GM12801 (cell line): ENCODE data around the gene KRT76.

Experiments
- TF ChIP-seq, protein P1 (sequence below): IDR thresholded peaks from one replicate; pipeline ENCODE4 v1.5.1; 2011; ENCODE audit warnings: control low read depth; ENCODE audit not compliant: insufficient read length; ENCODE audit errors: extremely low read depth

The KRT76 gene

DNA sequence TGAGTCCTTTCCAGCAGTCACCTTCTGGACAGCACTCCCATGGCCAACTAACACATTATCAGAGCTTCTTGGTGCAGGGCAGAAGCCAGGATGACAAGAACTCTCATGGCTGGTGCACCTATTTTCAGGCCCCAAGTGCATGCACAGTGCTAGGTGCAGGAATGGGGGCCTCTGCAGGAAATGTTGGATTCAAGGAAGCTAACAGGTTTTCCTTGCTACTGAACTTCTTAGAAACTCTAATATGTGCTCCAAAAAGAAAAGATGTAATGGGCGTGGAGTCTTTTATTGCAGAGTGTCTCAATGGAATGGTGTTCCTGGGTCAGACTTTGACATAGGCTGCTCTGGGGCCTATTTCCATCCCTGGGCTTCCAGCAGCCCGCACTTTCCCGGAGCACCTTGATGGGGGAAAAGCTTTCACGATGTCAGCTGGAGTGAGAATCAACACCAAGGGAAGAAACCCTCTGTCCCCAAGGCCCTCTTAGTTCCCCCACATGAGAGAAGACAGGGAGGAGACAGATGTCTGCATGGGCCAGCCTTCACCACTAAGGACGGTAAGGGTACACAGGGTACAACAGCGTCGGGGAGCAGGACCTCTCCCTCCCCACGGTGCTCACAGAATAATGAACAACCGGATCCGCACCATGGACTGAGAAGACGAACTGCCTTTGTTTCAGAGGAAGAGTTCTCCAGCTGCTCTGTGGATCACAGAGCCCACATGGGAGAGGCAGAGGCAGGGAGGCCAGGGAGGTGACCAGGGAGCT, 11.9 kb upstream of the KRT76 start:
- TF ChIP-seq, protein P1, sequence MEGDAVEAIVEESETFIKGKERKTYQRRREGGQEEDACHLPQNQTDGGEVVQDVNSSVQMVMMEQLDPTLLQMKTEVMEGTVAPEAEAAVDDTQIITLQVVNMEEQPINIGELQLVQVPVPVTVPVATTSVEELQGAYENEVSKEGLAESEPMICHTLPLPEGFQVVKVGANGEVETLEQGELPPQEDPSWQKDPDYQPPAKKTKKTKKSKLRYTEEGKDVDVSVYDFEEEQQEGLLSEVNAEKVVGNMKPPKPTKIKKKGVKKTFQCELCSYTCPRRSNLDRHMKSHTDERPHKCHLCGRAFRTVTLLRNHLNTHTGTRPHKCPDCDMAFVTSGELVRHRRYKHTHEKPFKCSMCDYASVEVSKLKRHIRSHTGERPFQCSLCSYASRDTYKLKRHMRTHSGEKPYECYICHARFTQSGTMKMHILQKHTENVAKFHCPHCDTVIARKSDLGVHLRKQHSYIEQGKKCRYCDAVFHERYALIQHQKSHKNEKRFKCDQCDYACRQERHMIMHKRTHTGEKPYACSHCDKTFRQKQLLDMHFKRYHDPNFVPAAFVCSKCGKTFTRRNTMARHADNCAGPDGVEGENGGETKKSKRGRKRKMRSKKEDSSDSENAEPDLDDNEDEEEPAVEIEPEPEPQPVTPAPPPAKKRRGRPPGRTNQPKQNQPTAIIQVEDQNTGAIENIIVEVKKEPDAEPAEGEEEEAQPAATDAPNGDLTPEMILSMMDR = no peak

DNA sequence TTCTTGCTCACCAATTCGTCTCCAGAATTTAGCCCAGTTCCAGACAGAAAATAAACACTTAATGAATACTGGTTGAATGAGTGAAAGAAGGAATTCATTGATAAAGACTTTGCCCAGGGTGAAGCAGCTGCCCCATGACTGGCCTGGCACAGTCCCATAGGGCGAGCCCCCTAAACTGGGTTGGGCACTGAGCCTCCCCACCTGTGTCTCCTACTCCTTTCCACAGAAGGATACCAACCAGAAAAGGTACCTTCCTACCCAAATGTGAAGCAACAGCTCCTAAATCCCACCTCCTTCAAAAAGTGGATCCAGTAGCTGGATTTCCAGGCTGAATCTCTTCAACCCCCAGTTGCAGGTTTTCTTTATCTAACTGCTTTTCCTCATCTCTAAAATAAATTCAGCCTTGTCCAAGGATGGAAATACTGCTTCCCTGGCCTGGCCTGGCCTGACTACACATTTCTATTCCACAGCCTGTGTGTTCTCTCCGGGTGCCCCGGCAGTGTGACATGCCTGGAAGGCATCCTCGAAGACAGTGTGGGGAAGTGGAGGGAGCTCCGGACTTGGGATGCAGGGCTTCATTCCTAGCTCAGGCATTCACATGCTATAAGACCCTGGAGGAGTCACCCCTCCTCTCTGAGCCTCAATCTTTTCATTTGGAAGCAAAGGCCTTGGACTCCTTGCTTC, 11.2 kb upstream of the KRT76 start:
- TF ChIP-seq, protein P1 = no peak

DNA sequence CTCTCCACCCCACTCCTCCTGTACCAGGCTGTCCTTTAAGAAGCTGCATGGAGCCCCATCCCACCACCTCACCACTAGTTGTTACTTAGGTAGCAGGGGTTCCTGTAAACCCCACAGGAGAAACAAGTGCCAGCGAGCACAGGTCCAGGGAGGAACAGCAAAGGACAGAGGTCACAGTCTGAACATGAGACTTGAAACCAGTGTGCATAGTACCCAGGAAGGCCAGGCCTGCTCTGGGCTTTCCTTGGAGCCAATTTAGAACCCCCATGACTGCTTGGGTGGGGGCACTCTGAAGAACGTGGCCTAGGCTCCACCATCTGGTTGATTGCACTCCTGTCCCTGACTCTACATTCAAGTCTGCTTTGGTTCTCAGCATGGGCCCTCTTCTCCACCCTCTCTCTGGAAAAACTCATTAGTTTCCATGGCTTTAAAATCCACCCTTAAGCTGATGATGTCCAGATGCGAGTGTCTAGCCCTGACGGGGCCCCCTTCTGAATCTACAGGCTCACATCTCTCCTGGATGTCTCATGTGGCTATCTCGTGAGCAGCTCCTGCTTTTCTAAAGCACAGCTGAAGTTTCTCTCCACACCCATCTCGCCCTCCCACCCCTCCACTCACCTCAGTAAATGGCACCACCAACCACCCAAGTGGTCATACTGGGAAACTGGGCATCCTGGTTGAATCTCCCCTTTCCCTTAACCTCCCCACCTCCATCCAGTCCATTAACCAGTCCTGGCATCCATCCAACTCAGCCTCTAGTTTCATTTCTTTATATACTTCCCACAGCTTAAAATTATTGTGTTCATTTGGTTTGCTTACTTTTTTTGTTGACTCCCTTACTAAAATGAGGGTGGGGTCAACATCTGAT, 10.4 kb upstream of the KRT76 start:
- TF ChIP-seq, protein P1 = no peak

DNA sequence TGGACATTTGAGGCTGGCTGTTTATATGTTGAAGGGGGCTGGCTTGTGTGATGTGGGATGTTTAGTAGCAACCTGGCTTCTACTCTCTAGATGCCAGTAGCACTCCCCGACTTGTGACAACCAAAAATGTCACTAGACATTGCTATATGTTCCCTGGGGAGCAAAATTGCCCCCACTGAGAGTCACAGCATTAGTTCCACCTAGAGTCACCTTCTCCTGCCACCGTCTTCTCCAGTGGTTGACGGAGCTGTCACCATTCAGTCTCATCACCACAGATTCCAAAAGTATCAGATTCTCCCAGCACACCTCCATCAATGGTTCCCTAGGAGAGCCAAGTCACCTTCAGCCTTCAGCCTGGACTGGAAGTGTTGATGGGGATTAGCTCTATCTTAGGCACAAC, 7.8 kb upstream of the KRT76 start:
- TF ChIP-seq, protein P1 = no peak

DNA sequence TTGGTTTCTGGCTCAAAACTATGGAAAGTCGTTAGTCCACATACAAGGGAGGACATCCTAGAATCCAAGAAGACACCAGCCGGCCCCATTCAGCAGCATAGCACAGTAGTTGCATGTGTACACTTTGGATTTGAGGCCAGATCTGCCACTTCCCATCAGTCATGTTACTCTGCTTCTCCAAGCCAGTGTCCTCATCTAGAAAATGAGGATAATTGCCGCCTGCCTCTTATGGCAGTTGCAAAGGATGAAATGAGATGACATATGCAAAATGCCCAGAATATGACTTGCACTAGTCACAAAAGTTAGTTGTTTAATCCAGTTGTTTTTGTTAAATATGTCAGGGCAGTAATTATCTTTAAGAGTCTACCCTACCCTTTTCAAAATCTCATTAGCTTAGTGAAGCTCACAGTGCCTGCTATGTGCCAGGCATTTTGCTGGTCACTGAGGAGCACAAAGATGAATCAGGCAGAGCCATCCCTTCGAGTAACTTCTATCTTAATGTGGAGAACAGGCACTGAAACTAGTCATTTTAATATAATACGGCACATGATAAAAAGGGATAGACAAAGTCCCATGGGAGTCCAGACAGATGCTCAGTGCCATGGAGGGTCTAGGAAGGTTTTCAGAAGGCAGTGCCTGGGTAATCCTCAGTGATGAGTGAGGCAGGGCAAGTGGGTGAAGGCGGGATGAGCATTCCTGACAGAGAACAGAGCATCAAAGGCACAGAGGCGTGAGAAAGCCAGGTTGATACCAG, 6.6 kb upstream of the KRT76 start:
- TF ChIP-seq, protein P1 = no peak

DNA sequence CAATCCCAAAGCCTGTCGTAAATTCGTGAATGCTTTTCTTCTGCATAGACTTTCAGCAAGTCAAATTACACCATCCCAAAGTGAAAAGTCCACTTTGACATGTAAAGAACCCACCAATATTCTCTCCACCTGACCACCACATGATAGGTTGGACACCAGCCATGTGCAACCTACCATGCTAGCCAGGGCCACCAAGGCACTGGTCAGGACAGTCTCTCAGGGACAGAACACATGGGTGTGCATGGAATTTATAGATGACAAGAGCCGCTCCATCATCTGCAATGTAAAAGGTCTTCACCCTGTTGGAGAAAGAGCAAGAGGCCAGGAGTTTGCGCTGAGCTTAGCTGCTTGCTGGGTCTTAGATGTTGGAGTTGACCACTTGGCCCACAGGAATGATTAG, 5.4 kb upstream of the KRT76 start:
- TF ChIP-seq, protein P1 = no peak
